T-cell (primary cell): Measurements from ENCODE around the gene STARD10. TPM values are rescaled to one million over a fixed set of nuclear protein-coding genes. Genes with fewer than 3 reads are reported as not detected.

Source experiments
- ATAC-seq, 4 experiments: fragments of 200-7000 bp in 3 of 4; fragments of 150-1000 bp in 1 of 4; cut with Tn5 transposase; replicated peaks in 1 of 4; 1 replicate in 3 of 4; 2 replicates in 1 of 4; pipeline ENCODE4 v1.10.0; 2021; ENCODE audit warnings: moderate library complexity in 3 of 4, mild to moderate bottlenecking in 2 of 4, moderate number of reproducible peaks in 1 of 4
- CTCF ChIA-PET, 2 donors: fragments of 300-600 bp; sonication (Branson Sonifier 250); formaldehyde crosslinking; loops; one replicate each; lab custom pipeline; 2022; ENCODE audit warnings: antibody characterized with exemption in 2 of 2; lab: Charles Lee
- POLR2A ChIA-PET, 2 donors: fragments of 300-600 bp; sonication (Branson Sonifier 250); formaldehyde crosslinking; loops; one replicate each; lab custom pipeline; 2022; ENCODE audit warnings: antibody characterized with exemption in 2 of 2; lab: Charles Lee
- DNase-seq, 35 experiments: peaks; one replicate each; pipeline versions ENCODE4 v3.0.0 to v3.0.0-alpha.2; 2013 to 2023
- H3K27ac ChIP-seq: one replicate; pipeline ENCODE4 v1.5.1; 2013; ENCODE audit warnings: low read length
- H3K27me3 ChIP-seq, 2 experiments: replicated peaks in 1 of 2; 1 replicate in 1 of 2; 2 replicates in 1 of 2; pipeline versions ENCODE4 v1.6.1 to v1.7.0; 2013; ENCODE audit warnings: low read length in 1 of 2, mixed read lengths in 1 of 2; ENCODE audit not compliant: control insufficient read depth in 2 of 2, insufficient read depth in 2 of 2; ENCODE audit errors: extremely low read depth in 1 of 2
- H3K36me3 ChIP-seq, 2 donors: 1 replicate in 1 of 2; 2 replicates in 1 of 2; pipeline versions ENCODE4 v1.6.1 to v1.7.0; 2013; ENCODE audit warnings: low read length in 1 of 2; ENCODE audit not compliant: control insufficient read depth in 2 of 2, insufficient read depth in 1 of 2; ENCODE audit errors: extremely low read depth in 1 of 2
- H3K4me1 ChIP-seq, 2 experiments: 1 replicate in 1 of 2; 2 replicates in 1 of 2; pipeline versions ENCODE4 v1.6.1 to v1.7.0; 2013; ENCODE audit warnings: low read length in 2 of 2, mixed read lengths in 1 of 2; ENCODE audit not compliant: insufficient read depth in 2 of 2, control insufficient read depth in 1 of 2; ENCODE audit errors: extremely low read depth in 1 of 2
- H3K4me3 ChIP-seq, 2 donors: 1 replicate in 1 of 2; 2 replicates in 1 of 2; pipeline versions ENCODE4 v1.5.1 to v1.7.0; 2013; ENCODE audit warnings: mild to moderate bottlenecking in 2 of 2, low read length in 1 of 2, moderate library complexity in 1 of 2; ENCODE audit not compliant: control insufficient read depth in 1 of 2; ENCODE audit errors: extremely low read depth in 1 of 2
- H3K9me3 ChIP-seq: 2 replicates; pipeline ENCODE4 v1.7.0; 2013
- H3K27ac Mint-ChIP-seq, 2 donors: one replicate each; pipeline ENCODE4 v1.8.0; 2020 to 2021; ENCODE audit warnings: mild to moderate bottlenecking in 2 of 2, mixed read lengths in 2 of 2
- H3K27me3 Mint-ChIP-seq, 2 donors: one replicate each; pipeline ENCODE4 v1.8.0; 2021 to 2022; ENCODE audit warnings: mixed read lengths in 2 of 2
- H3K36me3 Mint-ChIP-seq: one replicate; pipeline ENCODE4 v1.8.0; 2021; ENCODE audit warnings: mixed read lengths
- H3K4me1 Mint-ChIP-seq, 3 donors: one replicate each; pipeline ENCODE4 v1.8.0; 2020 to 2022; ENCODE audit warnings: mixed read lengths in 3 of 3, mild to moderate bottlenecking in 1 of 3
- H3K4me3 Mint-ChIP-seq, 3 donors: one replicate each; pipeline ENCODE4 v1.8.0; 2020 to 2022; ENCODE audit warnings: mild to moderate bottlenecking in 3 of 3, mixed read lengths in 3 of 3, moderate library complexity in 3 of 3
- H3K9me3 Mint-ChIP-seq, 3 donors: one replicate each; pipeline ENCODE4 v1.8.0; 2020 to 2022; ENCODE audit warnings: mixed read lengths in 3 of 3
- WGBS: methylation state at CpG from one replicate; pipeline ENCODE4 v1.1.5; 2013; ENCODE audit warnings: missing lambda C conversion rate; ENCODE audit not compliant: insufficient coverage; 5-methylcytosine and 5-hydroxymethylcytosine counted together
- total RNA-seq, 35 experiments: library from RNA in 6 of 35; stranded (reverse) in 6 of 35; fragments of 120-200 nt in 1 of 35; gene quantifications; one replicate each; pipeline versions ENCODE4 v1.2.1 to v1.2.4 and lab custom pipeline; 2013 to 2026

Gene STARD10
- total RNA-seq, 5 donors from 2014 or later (not counting 1 experiment from before 2014, with no cell fraction given): 11.1 to 24.9 (median 19.1) TPM

DNA sequence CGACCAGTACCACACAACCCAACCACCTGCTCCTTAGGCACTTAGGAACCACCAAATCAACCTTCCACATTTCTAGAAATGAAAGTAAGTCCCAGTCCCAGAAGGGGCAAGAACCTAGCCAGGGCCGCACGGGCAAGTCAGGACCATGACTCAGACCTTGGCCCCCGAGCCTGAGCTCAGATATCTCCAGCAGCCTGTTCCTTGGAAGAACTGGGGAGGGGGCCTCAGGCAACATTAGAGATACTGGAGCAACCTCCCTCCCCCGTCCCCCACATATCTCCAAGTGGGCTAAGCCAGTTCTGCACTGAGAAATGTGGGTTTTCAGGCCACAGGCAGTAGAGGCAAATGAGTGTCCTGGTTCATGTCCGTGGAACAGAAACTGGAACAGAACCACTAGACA, 49.4 kb downstream of the STARD10 start:
- H3K36me3 Mint-ChIP-seq: peaks cover 2% of the 10 kb centered on the region
- Histone ChIP-seq H3K36me3 (peaks cover 0 to 3% of the 10 kb centered on the region in 2 donors), H3K4me1 (peaks cover 0 to 74% of the 10 kb centered on the region in 2 experiments), H3K27me3 (no peaks in the 10 kb centered on the region), H3K27ac (peak overlapping the region; percentile 66), H3K4me3 (no peak overlapping the region), H3K9me3 (no peaks in the 10 kb centered on the region)
- peak overlapping the region; percentile 83 to 86 for H3K27ac Mint-ChIP-seq
- no peaks in the 10 kb centered on the region for H3K9me3 Mint-ChIP-seq
- no peaks in the 10 kb centered on the region for H3K27me3 Mint-ChIP-seq
- H3K4me3 Mint-ChIP-seq: peak overlapping the region in 1 of 3 donors; percentile 2
- CTCF ChIA-PET: no interaction called here
- POLR2A ChIA-PET: interaction anchor here in 1 of 2 donors (0.7 kb wide), 1 partner anchor 38 kb away, joined by 5 read pairs; no protein-coding TSS in a partner anchor
- 90% methylated on average over 4 of the region's 6 CpGs for WGBS
- DNase-seq (no peak), ATAC-seq (no peak)
- peaks cover 68 to 82% (median 78%) of the 10 kb centered on the region in 3 donors for H3K4me1 Mint-ChIP-seq

DNA sequence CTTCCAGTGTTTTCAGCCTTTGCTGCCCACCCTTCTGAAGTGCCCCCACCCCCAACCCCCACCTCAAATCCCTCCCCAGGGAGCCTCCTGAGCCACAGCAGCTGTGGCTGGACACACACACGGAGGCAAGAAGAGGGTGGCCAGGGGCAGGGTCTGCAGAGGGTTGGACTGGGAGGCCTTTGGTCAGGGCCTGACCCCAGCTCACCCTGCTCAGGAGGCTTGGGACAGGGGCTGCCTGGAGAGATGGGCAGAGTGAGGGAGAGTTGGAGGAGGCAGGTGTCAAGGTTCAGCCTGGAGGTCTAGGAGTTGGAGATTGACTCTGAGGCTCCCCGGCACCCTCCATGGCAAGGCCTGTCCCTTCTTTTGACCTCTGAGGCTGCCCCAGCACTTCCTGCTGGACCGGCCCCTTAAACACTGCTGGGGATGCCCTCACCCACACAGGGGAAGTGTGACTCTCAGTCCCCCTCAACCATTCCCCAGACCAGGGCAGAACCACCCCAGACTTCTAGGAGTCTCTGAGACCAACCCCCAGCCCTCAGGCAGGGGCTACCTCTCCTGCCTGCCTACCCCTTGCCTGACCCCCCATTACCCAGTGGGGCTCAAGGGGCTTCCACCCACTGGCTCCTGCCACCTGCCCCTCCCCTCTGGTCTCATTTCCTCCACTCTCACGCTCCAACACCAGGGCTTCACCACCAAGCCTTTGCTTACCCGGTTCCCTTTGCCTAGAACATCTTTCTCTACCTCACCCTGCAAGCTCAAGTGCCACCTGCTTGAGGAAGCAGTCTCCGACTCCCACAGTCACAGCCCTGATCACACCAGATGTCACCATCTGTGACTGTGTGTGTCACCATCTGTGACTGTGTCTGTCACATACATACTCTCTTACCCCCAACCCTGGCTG, 50.3 kb downstream of the STARD10 start:
- Histone ChIP-seq H3K27ac (peak overlapping the region; percentile 66), H3K27me3 (no peaks in the 10 kb centered on the region), H3K36me3 (peaks cover 0 to 3% of the 10 kb centered on the region in 2 donors), H3K4me3 (no peak overlapping the region), H3K9me3 (no peaks in the 10 kb centered on the region), H3K4me1 (peaks cover 0 to 79% of the 10 kb centered on the region in 2 experiments)
- WGBS: 53% methylated on average over 4 of the region's 6 CpGs
- H3K4me1 Mint-ChIP-seq: peaks cover 64 to 81% (median 77%) of the 10 kb centered on the region in 3 donors
- H3K27ac Mint-ChIP-seq: peak overlapping the region; percentile 83 to 86
- DNase-seq: peak in 10 of 35 experiments; percentile 18 to 55 (median 28)
- peak overlapping the region in 1 of 3 donors; percentile 2 for H3K4me3 Mint-ChIP-seq
- no peaks in the 10 kb centered on the region for H3K27me3 Mint-ChIP-seq
- ChIA-PET CTCF (no interaction called here), POLR2A (no interaction called here)
- H3K36me3 Mint-ChIP-seq: no peaks in the 10 kb centered on the region
- no peaks in the 10 kb centered on the region for H3K9me3 Mint-ChIP-seq
- peak in 3 of 4 experiments; percentile 25 to 74 (median 41) for ATAC-seq

DNA sequence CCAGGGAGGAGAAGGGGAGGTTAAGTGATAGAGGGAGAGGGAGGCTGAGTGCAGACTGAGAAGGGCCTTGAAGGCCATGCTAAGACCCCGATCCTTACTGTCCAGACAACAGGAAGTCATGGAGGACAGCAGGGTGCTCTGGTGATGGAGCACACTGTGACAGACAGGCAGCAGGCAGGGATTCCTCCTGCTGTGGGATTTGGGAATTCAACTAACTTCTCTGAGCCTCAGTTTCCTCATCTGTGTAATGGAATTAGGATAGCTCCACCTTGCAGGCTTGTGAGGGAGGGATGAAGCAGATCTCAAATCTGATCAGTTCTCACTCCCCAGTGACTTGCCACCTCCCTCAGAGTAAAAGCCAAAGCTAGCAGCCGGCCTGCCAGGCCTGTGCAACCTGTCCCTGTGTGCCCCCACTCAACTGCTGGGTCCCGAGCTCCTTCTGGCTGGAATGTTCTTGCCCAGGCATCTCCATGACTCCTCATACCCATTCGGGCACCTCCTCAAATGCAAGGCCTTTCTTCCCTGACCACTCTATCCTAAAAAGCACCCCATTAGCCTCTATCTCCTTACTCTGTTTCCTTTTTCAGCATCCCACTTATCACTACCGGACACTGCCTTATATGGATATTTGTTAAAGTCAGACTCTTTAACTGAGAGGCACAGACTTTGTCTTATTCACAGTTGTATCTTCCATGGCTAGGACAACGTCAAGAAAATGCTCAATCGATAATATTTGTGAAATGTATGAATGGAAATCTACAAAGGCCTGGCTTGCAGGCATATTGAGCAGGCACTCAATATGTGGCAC, 51.1 kb downstream of the STARD10 start:
- Histone ChIP-seq H3K36me3 (peaks cover 0 to 3% of the 10 kb centered on the region in 2 donors), H3K4me3 (no peak overlapping the region), H3K27me3 (no peaks in the 10 kb centered on the region), H3K27ac (peak overlapping the region; percentile 92), H3K9me3 (no peaks in the 10 kb centered on the region), H3K4me1 (peaks cover 0 to 86% of the 10 kb centered on the region in 2 experiments)
- CTCF ChIA-PET: no interaction called here
- Mint-ChIP-seq H3K9me3 (no peaks in the 10 kb centered on the region), H3K27ac (peak overlapping the region; percentile 74 to 83), H3K36me3 (no peaks in the 10 kb centered on the region), H3K27me3 (no peaks in the 10 kb centered on the region), H3K4me3 (peak overlapping the region in 1 of 3 donors; percentile 58), H3K4me1 (peaks cover 66 to 84% (median 78%) of the 10 kb centered on the region in 3 donors)
- ATAC-seq (no peak), DNase-seq (no peak)
- 86% methylated on average over 3 of the region's 7 CpGs for WGBS
- POLR2A ChIA-PET: no interaction called here

DNA sequence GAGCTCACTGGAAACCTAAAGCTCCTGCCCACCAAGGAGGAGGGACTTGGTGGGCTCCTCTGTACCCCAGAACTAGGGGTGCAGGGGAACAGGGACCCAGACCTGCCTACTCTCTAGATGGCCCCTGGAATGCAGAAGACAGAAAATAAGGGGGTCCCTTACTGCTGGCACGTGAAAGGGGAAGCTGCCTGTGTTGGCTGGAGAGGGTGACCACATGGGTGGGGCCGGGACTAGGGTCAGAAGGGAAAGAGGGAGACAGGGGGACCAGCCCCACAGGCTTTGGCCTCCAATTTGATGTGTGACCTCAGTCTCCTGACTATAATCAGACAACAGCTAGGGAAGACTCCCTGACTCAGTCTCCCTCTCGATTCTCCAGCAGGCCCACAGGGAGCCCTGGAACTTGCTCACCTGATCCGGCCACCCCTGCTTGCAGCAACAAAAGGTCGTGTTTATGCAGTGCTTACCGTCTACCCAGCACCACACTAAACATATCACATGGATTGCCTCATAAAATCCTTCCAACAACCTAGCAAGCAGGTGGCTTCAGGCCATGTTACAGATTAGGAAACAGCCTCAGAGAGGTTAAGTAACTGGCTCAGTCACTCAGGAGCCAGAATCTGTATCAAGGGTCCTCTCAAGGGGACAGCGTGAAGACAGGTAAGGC, 51.9 kb downstream of the STARD10 start:
- Histone ChIP-seq H3K4me1 (peaks cover 4 to 86% of the 10 kb centered on the region in 2 experiments), H3K27me3 (no peaks in the 10 kb centered on the region), H3K36me3 (peaks cover 0 to 3% of the 10 kb centered on the region in 2 donors), H3K4me3 (no peak overlapping the region), H3K9me3 (no peaks in the 10 kb centered on the region), H3K27ac (peak overlapping the region; percentile 92)
- H3K36me3 Mint-ChIP-seq: peaks cover 3% of the 10 kb centered on the region
- DNase-seq (peak in 1 of 35 experiments; percentile 16), ATAC-seq (no peak)
- WGBS: 81% methylated on average over 7 of the region's 7 CpGs
- peak overlapping the region in 1 of 3 donors; percentile 58 for H3K4me3 Mint-ChIP-seq
- CTCF ChIA-PET: no interaction called here
- no peaks in the 10 kb centered on the region for H3K27me3 Mint-ChIP-seq
- H3K27ac Mint-ChIP-seq: peak overlapping the region; percentile 74 to 83
- peaks cover 73 to 85% (median 80%) of the 10 kb centered on the region in 3 donors for H3K4me1 Mint-ChIP-seq
- POLR2A ChIA-PET: no interaction called here
- no peaks in the 10 kb centered on the region for H3K9me3 Mint-ChIP-seq

DNA sequence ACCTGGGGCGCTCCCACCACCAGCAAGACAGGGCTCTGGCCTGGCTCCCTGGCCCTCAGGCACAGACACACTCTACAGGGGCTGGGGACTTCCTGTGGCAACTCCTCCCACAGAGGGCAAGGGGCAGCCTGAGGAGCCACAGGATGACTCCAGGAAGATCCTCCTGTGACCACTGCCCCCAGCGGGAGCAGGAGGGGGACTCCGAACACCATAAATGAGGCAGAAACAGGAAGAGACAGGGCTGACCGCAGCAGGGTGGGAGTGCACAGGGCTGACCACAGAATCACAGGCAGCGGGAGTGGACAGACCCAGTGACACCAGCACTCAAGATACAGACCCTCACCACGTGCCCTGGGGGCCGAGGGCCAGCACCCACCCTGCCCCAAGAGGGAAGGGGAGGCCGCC, 52.4 kb downstream of the STARD10 start:
- peak overlapping the region in 2 of 3 donors; percentile 24 to 58 for H3K4me3 Mint-ChIP-seq
- peaks cover 3% of the 10 kb centered on the region for H3K36me3 Mint-ChIP-seq
- peak overlapping the region; percentile 83 to 97 for H3K27ac Mint-ChIP-seq
- no peaks in the 10 kb centered on the region for H3K27me3 Mint-ChIP-seq
- Histone ChIP-seq H3K4me3 (no peak overlapping the region), H3K27ac (peak overlapping the region; percentile 92), H3K27me3 (no peaks in the 10 kb centered on the region), H3K4me1 (peaks cover 8 to 92% of the 10 kb centered on the region in 2 experiments), H3K36me3 (peaks cover 0 to 3% of the 10 kb centered on the region in 2 donors), H3K9me3 (no peaks in the 10 kb centered on the region)
- ChIA-PET CTCF (no interaction called here), POLR2A (no interaction called here)
- peaks cover 78 to 88% (median 85%) of the 10 kb centered on the region in 3 donors for H3K4me1 Mint-ChIP-seq
- WGBS: 61% methylated on average over 7 of the region's 8 CpGs
- peak in 2 of 35 experiments; percentile 23 to 51 for DNase-seq
- no peaks in the 10 kb centered on the region for H3K9me3 Mint-ChIP-seq
- ATAC-seq: no peak
